Omental fat pad (tissue), 4 donors: ENCODE results near the gene CERT1. TPM values are rescaled to one million over a fixed set of nuclear protein-coding genes. Genes with fewer than 3 reads are reported as not detected.
"Not testable (repeated sequence)": the region's sequence is repeated elsewhere in the genome, so short reads cannot be mapped to it uniquely, and the experiment has no call there.

Experiments
- ATAC-seq: fragments of 150-250 bp; one replicate; pipeline ENCODE4 v1.9.1; 2016; ENCODE audit warnings: mild to moderate bottlenecking, moderate library complexity; ENCODE audit not compliant: low FRiP score
- DNase-seq: peaks from one replicate; pipeline ENCODE4 v3.0.0-alpha.2; 2019; ENCODE audit warnings: low spot score
- CTCF ChIP-seq, 3 donors: fragments of 450-650 bp; IDR thresholded peaks; one replicate each; pipeline ENCODE4 v1.5.1; 2016 to 2017; ENCODE audit warnings: antibody characterized with exemption in 3 of 3, mild to moderate bottlenecking in 3 of 3, moderate library complexity in 2 of 3
- total RNA-seq, 4 donors: library from RNA; depleted of rRNA; stranded (reverse); fragments of >200 nt; gene quantifications; one replicate each; pipeline ENCODE4 v1.1.0, GENCODE V29; 2016

CERT1 gene
- total RNA-seq, 4 donors from 2014 or later = 36.2 to 71.3 (median 53.7) TPM

GRCh38 chr5:75534734-75535133, 23.3 kb upstream of the CERT1 start:
- no peak for ATAC-seq

GRCh38 chr5:75533716-75534115, 22.3 kb upstream of the CERT1 start:
- not testable (repeated sequence) for DNase-seq, ATAC-seq

More at GRCh38 chr5:75534734-75535133, 23.3 kb upstream of the CERT1 start:
- no peak for TF ChIP-seq CTCF (IDR thresholded peaks at IDR 0.05)
- DNase-seq = no peak

- no peak for TF ChIP-seq CTCF (IDR thresholded peaks at IDR 0.05)
- no peak for DNase-seq
- no peak for ATAC-seq
These were observed 20.8 kb upstream of the CERT1 start for GRCh38 chr5:75532190-75532589.

GRCh38 chr5:75529185-75529584, 17.8 kb upstream of the CERT1 start:
- no peak for TF ChIP-seq CTCF (IDR thresholded peaks at IDR 0.05)
- no peak for ATAC-seq
- DNase-seq = no peak

- ATAC-seq (no peak), DNase-seq (no peak)
- no peak for TF ChIP-seq CTCF (IDR thresholded peaks at IDR 0.05)
These were observed 14.6 kb upstream of the CERT1 start for GRCh38 chr5:75526070-75526469.

- ATAC-seq = no peak
- DNase-seq = no peak
- TF ChIP-seq CTCF (IDR thresholded peaks at IDR 0.05) = no peak
These were observed 13.9 kb upstream of the CERT1 start for GRCh38 chr5:75525344-75525743.

GRCh38 chr5:75524591-75524990, 13.2 kb upstream of the CERT1 start:
- no peak for TF ChIP-seq CTCF (IDR thresholded peaks at IDR 0.05)
- DNase-seq (no peak), ATAC-seq (no peak)

GRCh38 chr5:75524071-75524470, 12.6 kb upstream of the CERT1 start:
- ATAC-seq (no peak), DNase-seq (no peak)
- TF ChIP-seq CTCF (IDR thresholded peaks at IDR 0.05) = no peak
